Mesenchymal stem cell (in vitro differentiated cells and primary cell): ENCODE data around the gene ADGRV1.

ENCODE experiments used
- DNase-seq: peaks from one replicate; pipeline ENCODE4 v3.0.0-alpha.2; 2013
- H2AFZ ChIP-seq: one replicate; pipeline ENCODE4 v1.6.1; 2013; ENCODE audit warnings: low read depth, mild to moderate bottlenecking, control low read depth, inconsistent platforms, low read length, moderate library complexity
- H2AK5ac ChIP-seq: 2 replicates; pipeline ENCODE4 v1.6.1; 2013; ENCODE audit warnings: low read length, moderate library complexity, mild to moderate bottlenecking, inconsistent platforms; ENCODE audit not compliant: severe bottlenecking
- H2BK120ac ChIP-seq: one replicate; pipeline ENCODE4 v1.6.1; 2013; ENCODE audit warnings: low read depth, mild to moderate bottlenecking, inconsistent platforms, low read length, moderate library complexity
- H2BK12ac ChIP-seq, 2 experiments: one replicate each; pipeline ENCODE4 v1.6.1; 2013; ENCODE audit warnings: inconsistent platforms in 2 of 2, low read length in 2 of 2, mild to moderate bottlenecking in 2 of 2, moderate library complexity in 2 of 2, control low read depth in 1 of 2
- H2BK15ac ChIP-seq: one replicate; pipeline ENCODE4 v1.6.1; 2013; ENCODE audit warnings: mild to moderate bottlenecking, low read depth, inconsistent platforms; ENCODE audit not compliant: poor library complexity, severe bottlenecking
- H2BK5ac ChIP-seq: 2 replicates; pipeline ENCODE4 v1.6.1; 2013; ENCODE audit warnings: low read depth, mild to moderate bottlenecking, low read length, control low read depth, inconsistent platforms; ENCODE audit not compliant: poor library complexity, severe bottlenecking
- H3K14ac ChIP-seq, 2 experiments: one replicate each; pipeline ENCODE4 v1.6.1; 2013; ENCODE audit warnings: inconsistent platforms in 2 of 2, low read length in 2 of 2, control low read depth in 1 of 2, mild to moderate bottlenecking in 1 of 2, moderate library complexity in 1 of 2
- H3K18ac ChIP-seq, 2 experiments: one replicate each; pipeline ENCODE4 v1.6.1; 2013; ENCODE audit warnings: inconsistent platforms in 2 of 2, low read length in 2 of 2, control low read depth in 1 of 2, low read depth in 1 of 2, mild to moderate bottlenecking in 1 of 2
- H3K23ac ChIP-seq, 2 experiments: one replicate each; pipeline ENCODE4 v1.6.1; 2013; ENCODE audit warnings: inconsistent platforms in 2 of 2, low read length in 2 of 2, mild to moderate bottlenecking in 2 of 2, moderate library complexity in 2 of 2, control low read depth in 1 of 2
- H3K27ac ChIP-seq: 2 replicates; pipeline ENCODE4 v1.5.1; 2013; ENCODE audit warnings: mild to moderate bottlenecking, moderate library complexity, low read length, control low read depth, inconsistent platforms; ENCODE audit not compliant: poor library complexity, severe bottlenecking
- H3K27me3 ChIP-seq, 2 experiments: 2 replicates each; pipeline versions ENCODE4 v1.6.1 to v1.7.0; 2013; ENCODE audit warnings: low read length in 2 of 2, mild to moderate bottlenecking in 2 of 2, moderate library complexity in 2 of 2, control low read depth in 1 of 2, inconsistent platforms in 1 of 2; ENCODE audit not compliant: control insufficient read depth in 1 of 2, insufficient read depth in 1 of 2
- H3K36me3 ChIP-seq, 2 experiments: 2 replicates each; pipeline versions ENCODE4 v1.6.1 to v1.7.0; 2013; ENCODE audit warnings: low read length in 2 of 2, control low read depth in 1 of 2, inconsistent platforms in 1 of 2, low read depth in 1 of 2, mild to moderate bottlenecking in 1 of 2; ENCODE audit not compliant: insufficient read depth in 2 of 2, control insufficient read depth in 1 of 2
- H3K4ac ChIP-seq, 2 experiments: one replicate each; pipeline ENCODE4 v1.6.1; 2013; ENCODE audit warnings: inconsistent platforms in 2 of 2, low read length in 2 of 2, mild to moderate bottlenecking in 2 of 2, moderate library complexity in 2 of 2, control low read depth in 1 of 2, low read depth in 1 of 2
- H3K4me1 ChIP-seq: 2 replicates; pipeline ENCODE4 v1.6.1; 2013; ENCODE audit warnings: low read depth, low read length, control low read depth; ENCODE audit not compliant: control insufficient read depth, insufficient read depth
- H3K4me2 ChIP-seq: 2 replicates; pipeline ENCODE4 v1.6.1; 2013; ENCODE audit warnings: low read length, mild to moderate bottlenecking, inconsistent platforms; ENCODE audit not compliant: poor library complexity, severe bottlenecking
- H3K4me3 ChIP-seq, 2 experiments: 2 replicates each; pipeline versions ENCODE4 v1.5.1 to v1.7.0; 2013; ENCODE audit warnings: low read length in 2 of 2, mild to moderate bottlenecking in 2 of 2, control low read depth in 1 of 2, low read depth in 1 of 2; ENCODE audit not compliant: insufficient read depth in 1 of 2
- H3K79me1 ChIP-seq: replicated peaks from 2 replicates; pipeline ENCODE4 v1.6.1; 2013; ENCODE audit warnings: mild to moderate bottlenecking, control low read depth, low read length, inconsistent platforms; ENCODE audit not compliant: poor library complexity, severe bottlenecking
- H3K9ac ChIP-seq: 2 replicates; pipeline ENCODE4 v1.7.0; 2013; ENCODE audit warnings: mild to moderate bottlenecking, low read length, moderate library complexity
- H3K9me3 ChIP-seq: 2 replicates; pipeline ENCODE4 v1.7.0; 2013; ENCODE audit warnings: mild to moderate bottlenecking, low read length; ENCODE audit not compliant: control insufficient read depth
- H4K8ac ChIP-seq: one replicate; pipeline ENCODE4 v1.6.1; 2013; ENCODE audit warnings: inconsistent platforms, mild to moderate bottlenecking, low read length, moderate library complexity
- H4K91ac ChIP-seq: one replicate; pipeline ENCODE4 v1.6.1; 2013; ENCODE audit warnings: mild to moderate bottlenecking, low read length, inconsistent platforms
- WGBS: methylation state at CpG from one replicate; pipeline ENCODE4 v1.1.7; 2013; ENCODE audit warnings: mixed read lengths; 5-methylcytosine and 5-hydroxymethylcytosine counted together

The ADGRV1 gene

GRCh38 chr5:91121347-91121993, 562.9 kb downstream of the ADGRV1 start:
- no peak overlapping the region for H3K23ac ChIP-seq
- no peak overlapping the region for H3K14ac ChIP-seq
- no peak overlapping the region for H3K4me2 ChIP-seq
- H4K8ac ChIP-seq, result no peak overlapping the region
- no peak overlapping the region for H3K9ac ChIP-seq
- H3K4me3 ChIP-seq, result no peak overlapping the region
- no peaks in the 10 kb centered on the region for H3K79me1 ChIP-seq
- no peak overlapping the region for H2AK5ac ChIP-seq
- H4K91ac ChIP-seq, result no peak overlapping the region
- H3K4ac ChIP-seq, result no peak overlapping the region
- DNase-seq, result no peak
- H2BK12ac ChIP-seq, result no peak overlapping the region
- no peak overlapping the region for H2BK15ac ChIP-seq
- H3K27ac ChIP-seq, result no peak overlapping the region
- no peak overlapping the region for H2BK5ac ChIP-seq
- no peak overlapping the region for H3K18ac ChIP-seq
- H3K27me3 ChIP-seq, result no peaks in the 10 kb centered on the region
- no peak overlapping the region for H2BK120ac ChIP-seq
- no peaks in the 10 kb centered on the region for H3K9me3 ChIP-seq
- no peak overlapping the region for H2AFZ ChIP-seq
- WGBS, result 100% methylated on average over 6 of the region's 7 CpGs
- no peaks in the 10 kb centered on the region for H3K36me3 ChIP-seq
- H3K4me1 ChIP-seq, result no peaks in the 10 kb centered on the region

GRCh38 chr5:91122651-91123050, 564.1 kb downstream of the ADGRV1 start:
- H3K4me3 ChIP-seq, result no peak overlapping the region
- peak overlapping the region in 1 of 2 experiments; percentile 42 for H2BK12ac ChIP-seq
- no peak overlapping the region for H2AK5ac ChIP-seq
- no peaks in the 10 kb centered on the region for H3K79me1 ChIP-seq
- H3K23ac ChIP-seq, result no peak overlapping the region
- no peak overlapping the region for H4K91ac ChIP-seq
- no peak overlapping the region for H2BK5ac ChIP-seq
- H3K9ac ChIP-seq, result no peak overlapping the region
- H3K4ac ChIP-seq, result peak overlapping the region in 1 of 2 experiments; percentile 24
- no peaks in the 10 kb centered on the region for H3K36me3 ChIP-seq
- peak overlapping the region in 1 of 2 experiments; percentile 22 for H3K18ac ChIP-seq
- H3K14ac ChIP-seq, result peak overlapping the region in 1 of 2 experiments; percentile 8
- H4K8ac ChIP-seq, result no peak overlapping the region
- H2BK15ac ChIP-seq, result no peak overlapping the region
- 69% methylated on average over 2 of the region's 2 CpGs for WGBS
- no peak overlapping the region for H2BK120ac ChIP-seq
- H3K4me1 ChIP-seq, result peaks cover 3% of the 10 kb centered on the region
- no peak overlapping the region for H3K4me2 ChIP-seq
- H3K9me3 ChIP-seq, result no peaks in the 10 kb centered on the region
- no peaks in the 10 kb centered on the region for H3K27me3 ChIP-seq
- DNase-seq, result no peak
- no peak overlapping the region for H2AFZ ChIP-seq
- H3K27ac ChIP-seq, result no peak overlapping the region

- H2BK5ac ChIP-seq, result no peak overlapping the region
- no peak overlapping the region for H4K91ac ChIP-seq
- no peak overlapping the region for H3K27ac ChIP-seq
- H3K14ac ChIP-seq, result no peak overlapping the region
- H2AFZ ChIP-seq, result no peak overlapping the region
- H2BK12ac ChIP-seq, result no peak overlapping the region
- H2AK5ac ChIP-seq, result no peak overlapping the region
- no peak overlapping the region for H4K8ac ChIP-seq
- H2BK120ac ChIP-seq, result no peak overlapping the region
- H2BK15ac ChIP-seq, result no peak overlapping the region
- H3K4me1 ChIP-seq, result peaks cover 4% of the 10 kb centered on the region
- no peaks in the 10 kb centered on the region for H3K36me3 ChIP-seq
- H3K27me3 ChIP-seq, result no peaks in the 10 kb centered on the region
- H3K4ac ChIP-seq, result no peak overlapping the region
- H3K4me3 ChIP-seq, result no peak overlapping the region
- H3K9ac ChIP-seq, result no peak overlapping the region
- DNase-seq, result no peak
- no peaks in the 10 kb centered on the region for H3K79me1 ChIP-seq
- WGBS, result 50% methylated on average over 2 of the region's 3 CpGs
- H3K18ac ChIP-seq, result no peak overlapping the region
- H3K4me2 ChIP-seq, result no peak overlapping the region
- H3K9me3 ChIP-seq, result no peaks in the 10 kb centered on the region
- H3K23ac ChIP-seq, result no peak overlapping the region
These were observed 564.7 kb downstream of the ADGRV1 start for GRCh38 chr5:91123291-91123690.

DNA sequence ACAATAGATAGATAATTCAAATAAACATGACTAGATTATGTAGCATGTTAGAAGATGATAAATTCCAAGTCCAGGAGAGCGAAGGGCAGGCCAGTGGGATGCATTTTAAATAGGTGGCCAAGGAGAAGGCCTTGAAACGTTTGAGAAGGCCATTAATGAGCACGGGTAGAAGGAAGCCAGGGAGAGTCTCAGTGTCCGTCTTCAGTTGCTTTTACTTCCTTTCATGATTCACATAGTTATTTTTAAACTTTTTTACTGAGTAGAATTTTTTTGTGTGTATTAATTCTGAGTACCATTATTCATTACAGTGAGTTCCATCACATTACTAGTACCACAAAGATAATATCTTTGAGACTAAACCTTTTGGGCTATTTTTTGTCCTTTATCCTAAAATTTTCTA, 565.3 kb downstream of the ADGRV1 start:
- no peak overlapping the region for H2BK5ac ChIP-seq
- H3K9ac ChIP-seq, result no peak overlapping the region
- H3K27ac ChIP-seq, result no peak overlapping the region
- H3K79me1 ChIP-seq, result no peaks in the 10 kb centered on the region
- 81% methylated on average over 2 of the region's 4 CpGs for WGBS
- H3K23ac ChIP-seq, result no peak overlapping the region
- peaks cover 4% of the 10 kb centered on the region for H3K4me1 ChIP-seq
- H4K8ac ChIP-seq, result no peak overlapping the region
- H3K4ac ChIP-seq, result no peak overlapping the region
- no peak overlapping the region for H3K4me3 ChIP-seq
- DNase-seq, result no peak
- peak overlapping the region in 1 of 2 experiments; percentile 71 for H2BK12ac ChIP-seq
- no peak overlapping the region for H3K14ac ChIP-seq
- peak overlapping the region in 1 of 2 experiments; percentile 8 for H3K18ac ChIP-seq
- H2AFZ ChIP-seq, result no peak overlapping the region
- no peak overlapping the region for H3K4me2 ChIP-seq
- H3K27me3 ChIP-seq, result no peaks in the 10 kb centered on the region
- no peak overlapping the region for H2BK15ac ChIP-seq
- H2BK120ac ChIP-seq, result no peak overlapping the region
- no peaks in the 10 kb centered on the region for H3K9me3 ChIP-seq
- H2AK5ac ChIP-seq, result no peak overlapping the region
- no peaks in the 10 kb centered on the region for H3K36me3 ChIP-seq
- no peak overlapping the region for H4K91ac ChIP-seq
